HG03432 (cell line): ENCODE results near the gene TOR3A.

Experiments used
- ATAC-seq: cut with Tn5 transposase; IDR thresholded peaks from one replicate; pipeline ENCODE4 v1.9.1; 2021; ENCODE audit warnings: mild to moderate bottlenecking, moderate library complexity; ENCODE audit not compliant: unreplicated experiment

Gene TOR3A

GRCh38 chr1:179061360-179062282, 20.2 kb upstream of the TOR3A start:
- ATAC-seq = no peak

- no peak for ATAC-seq
Observed at GRCh38 chr1:179066471-179066870, 15.4 kb upstream of the TOR3A start.

- no peak for ATAC-seq
Observed at GRCh38 chr1:179077396-179077795, 4.5 kb upstream of the TOR3A start.

- ATAC-seq = no peak
Observed at GRCh38 chr1:179079113-179079761, 2.6 kb upstream of the TOR3A start.

- ATAC-seq = peak; percentile 28
Observed at GRCh38 chr1:179080866-179081686, 794 bp upstream of the TOR3A start.

- peak; percentile 22 for ATAC-seq
Observed at GRCh38 chr1:179082333-179082998, 596 bp downstream of the TOR3A start.

- no peak for ATAC-seq
Observed at GRCh38 chr1:179082999-179083335, 1.1 kb downstream of the TOR3A start.

GRCh38 chr1:179083533-179083932, 1.7 kb downstream of the TOR3A start:
- ATAC-seq = no peak

- no peak for ATAC-seq
Observed at GRCh38 chr1:179087665-179088064, 5.8 kb downstream of the TOR3A start.

- ATAC-seq = no peak
Observed at GRCh38 chr1:179089827-179090482, 8.1 kb downstream of the TOR3A start.

- no peak for ATAC-seq
Observed at GRCh38 chr1:179090522-179090921, 8.7 kb downstream of the TOR3A start.

GRCh38 chr1:179090923-179091322, 9.1 kb downstream of the TOR3A start:
- no peak for ATAC-seq

GRCh38 chr1:179091691-179092165, 9.9 kb downstream of the TOR3A start:
- no peak for ATAC-seq

- ATAC-seq = no peak
Observed at GRCh38 chr1:179092896-179093461, 11.1 kb downstream of the TOR3A start.

GRCh38 chr1:179094818-179095217, 12.9 kb downstream of the TOR3A start:
- ATAC-seq = no peak

- ATAC-seq = no peak
Observed at GRCh38 chr1:179095377-179095776, 13.5 kb downstream of the TOR3A start.

- no peak for ATAC-seq
Observed at GRCh38 chr1:179095924-179096323, 14.1 kb downstream of the TOR3A start.

GRCh38 chr1:179099891-179100290, 18.0 kb downstream of the TOR3A start:
- ATAC-seq = no peak

GRCh38 chr1:179101566-179101965, 19.7 kb downstream of the TOR3A start:
- no peak for ATAC-seq

- no peak for ATAC-seq
Observed at GRCh38 chr1:179103999-179104398, 22.1 kb downstream of the TOR3A start.
